Measurements from ENCODE around the gene EGFL8.

EGFL8 gene

GRCh38 chr6:32212076-32212760 lies 47.8 kb downstream of the EGFL8 start:
- no peak overlapping the region for H3K27ac ChIP-seq
- H3K4me3 ChIP-seq (ENCODE audit: low read depth, low read length) = no peak overlapping the region
- no peak for TF ChIP-seq CTCF (IDR thresholded peaks at IDR 0.05; ENCODE audit: low read depth, low read length, missing control alignments)
- DNase-seq = no peak
- no peaks in the 10 kb centered on the region for H3K36me3 ChIP-seq (replicated peaks)
- in situ Hi-C loops (cut with HindIII; ENCODE audit: low pct_ligation_motif_present, low sequenced_read_pairs) = no loop called here
- no peaks in the 10 kb centered on the region for H3K27me3 ChIP-seq (replicated peaks)

- in situ Hi-C loops (cut with HindIII; ENCODE audit: low pct_ligation_motif_present, low sequenced_read_pairs) = no loop called here
- no peak for DNase-seq
These were observed 49.3 kb downstream of the EGFL8 start for GRCh38 chr6:32213649-32214048.

GRCh38 chr6:32214126-32214525 lies 49.7 kb downstream of the EGFL8 start:
- no peak overlapping the region for H3K27ac ChIP-seq
- no peaks in the 10 kb centered on the region for H3K36me3 ChIP-seq (replicated peaks)
- TF ChIP-seq CTCF (IDR thresholded peaks at IDR 0.05; ENCODE audit: low read depth, low read length, missing control alignments) = no peak
- no peaks in the 10 kb centered on the region for H3K27me3 ChIP-seq (replicated peaks)
- in situ Hi-C loops (cut with HindIII; ENCODE audit: low pct_ligation_motif_present, low sequenced_read_pairs) = no loop called here
- no peak overlapping the region for H3K4me3 ChIP-seq (ENCODE audit: low read depth, low read length)
- no peak for DNase-seq

More at GRCh38 chr6:32213649-32214048, 49.3 kb downstream of the EGFL8 start:
- Histone ChIP-seq H3K27ac (no peak overlapping the region), H3K36me3 (replicated peaks) (no peaks in the 10 kb centered on the region), H3K27me3 (replicated peaks) (no peaks in the 10 kb centered on the region), H3K4me3 (ENCODE audit: low read depth, low read length) (no peak overlapping the region)
- TF ChIP-seq CTCF (IDR thresholded peaks at IDR 0.05; ENCODE audit: low read depth, low read length, missing control alignments) = no peak

GRCh38 chr6:32215617-32216016 lies 51.2 kb downstream of the EGFL8 start:
- no peak overlapping the region for H3K27ac ChIP-seq
- no peak for DNase-seq
- no peak for TF ChIP-seq CTCF (IDR thresholded peaks at IDR 0.05; ENCODE audit: low read depth, low read length, missing control alignments)
- no peak overlapping the region for H3K4me3 ChIP-seq (ENCODE audit: low read depth, low read length)
- no peaks in the 10 kb centered on the region for H3K36me3 ChIP-seq (replicated peaks)
- in situ Hi-C loops (cut with HindIII; ENCODE audit: low pct_ligation_motif_present, low sequenced_read_pairs) = no loop called here
- H3K27me3 ChIP-seq (replicated peaks) = no peaks in the 10 kb centered on the region

GRCh38 chr6:32216285-32216684 lies 51.9 kb downstream of the EGFL8 start:
- no peak overlapping the region for H3K27ac ChIP-seq
- TF ChIP-seq CTCF (IDR thresholded peaks at IDR 0.05; ENCODE audit: low read depth, low read length, missing control alignments) = no peak
- H3K36me3 ChIP-seq (replicated peaks) = no peaks in the 10 kb centered on the region
- DNase-seq = no peak
- H3K4me3 ChIP-seq (ENCODE audit: low read depth, low read length) = no peak overlapping the region
- in situ Hi-C loops (cut with HindIII; ENCODE audit: low pct_ligation_motif_present, low sequenced_read_pairs) = no loop called here
- no peaks in the 10 kb centered on the region for H3K27me3 ChIP-seq (replicated peaks)

- in situ Hi-C loops (cut with HindIII; ENCODE audit: low pct_ligation_motif_present, low sequenced_read_pairs) = no loop called here
These were observed 52.6 kb downstream of the EGFL8 start for GRCh38 chr6:32216998-32217397.

More at GRCh38 chr6:32216998-32217397, 52.6 kb downstream of the EGFL8 start:
- no peak for TF ChIP-seq CTCF (IDR thresholded peaks at IDR 0.05; ENCODE audit: low read depth, low read length, missing control alignments)
- DNase-seq = no peak
- Histone ChIP-seq H3K27me3 (replicated peaks) (no peaks in the 10 kb centered on the region), H3K36me3 (replicated peaks) (no peaks in the 10 kb centered on the region), H3K4me3 (ENCODE audit: low read depth, low read length) (no peak overlapping the region), H3K27ac (no peak overlapping the region)
